HCT116 (cell line): ENCODE measurements around the gene TOMM70. TPM values are rescaled to one million over a fixed set of nuclear protein-coding genes. Genes with fewer than 3 reads are reported as not detected.

Experiments used
- ATAC-seq: fragments of 200-7000 bp; cut with Tn5 transposase; 2 replicates; pipeline ENCODE4 v1.9.1; 2020; ENCODE audit warnings: mild to moderate bottlenecking, moderate library complexity
- BruUV-seq: library from RNA; stranded (reverse); fragments of 400-500 nt; replicated peaks from 2 replicates; lab custom pipeline; 2021; lab: Mats Ljungman, UMichigan
- CTCF ChIA-PET: fragments of 300-600 bp; sonication (Branson Sonifier 250); formaldehyde crosslinking; loops from one replicate; lab custom pipeline; 2021; ENCODE audit warnings: antibody characterized with exemption; lab: Charles Lee
- POLR2A ChIA-PET: fragments of 300-600, 350-600 bp; sonication (Branson Sonifier 250); formaldehyde crosslinking; loops from one replicate; lab custom pipeline; 2021; ENCODE audit warnings: antibody characterized with exemption; lab: Charles Lee
- RAD21 ChIA-PET, 2 experiments: fragments of 300-600 bp; sonication (Branson Sonifier 250); formaldehyde crosslinking; loops; one replicate each; lab custom pipeline; 2023; ENCODE audit warnings: low total read pairs in 2 of 2; ENCODE audit not compliant: uncharacterized antibody in 2 of 2, unreplicated experiment in 2 of 2, low non-redundant PET in 1 of 2; lab: Charles Lee
- DNase-seq: peaks from one replicate; pipeline ENCODE4 v3.0.0-alpha.2; 2010; ENCODE audit warnings: low read depth, low spot score
- H2AFZ ChIP-seq: fragments of 200-600 bp; shearing (Covaris generic), sonication (generic); 2 replicates; pipeline ENCODE4 v1.6.1; 2017; ENCODE audit warnings: low read depth, mixed run types, mixed read lengths, antibody characterized with exemption, low read length; ENCODE audit not compliant: poor library complexity, severe bottlenecking
- H3K27ac ChIP-seq: 2 replicates; pipeline ENCODE4 v1.5.1; 2012; ENCODE audit warnings: low read depth, low read length
- H3K27me3 ChIP-seq: fragments of 200-600 bp; sonication (generic); 2 replicates; pipeline ENCODE4 v1.6.1; 2016; ENCODE audit warnings: mixed run types, low read length, mixed read lengths; ENCODE audit not compliant: insufficient read depth
- H3K36me3 ChIP-seq, 2 experiments: fragments of 200-500 bp in 1 of 2; fragments of 200-600 bp in 1 of 2; sonication (Bioruptor generic) in 1 of 2; sonication (generic) in 1 of 2; 2 replicates each; pipeline versions ENCODE4 v1.5.1 to v1.6.1; 2014 to 2016; ENCODE audit warnings: low read length in 2 of 2, inconsistent platforms in 1 of 2, mixed read lengths in 1 of 2, mixed run types in 1 of 2; ENCODE audit not compliant: insufficient read depth in 2 of 2, control insufficient read depth in 1 of 2
- H3K4me1 ChIP-seq, 2 experiments: fragments of 200-600 bp in 1 of 2; sonication (generic) in 1 of 2; 2 replicates each; pipeline versions ENCODE4 v1.5.1 to v1.6.1; 2012 to 2017; ENCODE audit warnings: low read length in 2 of 2, inconsistent platforms in 1 of 2, mild to moderate bottlenecking in 1 of 2, mixed read lengths in 1 of 2, mixed run types in 1 of 2, moderate library complexity in 1 of 2; ENCODE audit not compliant: insufficient read depth in 2 of 2, control insufficient read depth in 1 of 2
- H3K4me2 ChIP-seq: fragments of 200-600 bp; sonication (generic); 2 replicates; pipeline ENCODE4 v1.6.1; 2017; ENCODE audit warnings: mixed run types, low read length, mixed read lengths
- H3K4me3 ChIP-seq, 2 experiments: fragments of 200-600 bp in 1 of 2; sonication (generic) in 1 of 2; replicated peaks in 1 of 2; 2 replicates each; pipeline ENCODE4 v1.5.1; 2011 to 2016; ENCODE audit warnings: low read length in 2 of 2, control low read depth in 1 of 2, low read depth in 1 of 2, mild to moderate bottlenecking in 1 of 2, mixed read lengths in 1 of 2, mixed run types in 1 of 2
- H3K79me2 ChIP-seq: fragments of 200-600 bp; sonication (generic); 2 replicates; pipeline ENCODE4 v1.6.1; 2017; ENCODE audit warnings: mild to moderate bottlenecking, mixed run types, low read length, moderate library complexity, mixed read lengths; ENCODE audit not compliant: insufficient read depth
- H3K9ac ChIP-seq: fragments of 200-600 bp; sonication (generic); 2 replicates; pipeline ENCODE4 v1.6.1; 2016; ENCODE audit warnings: low read length, mixed read lengths
- H3K9me2 ChIP-seq: fragments of 200-600 bp; sonication (generic), shearing (Covaris generic); 2 replicates; pipeline ENCODE4 v1.6.1; 2017; ENCODE audit warnings: mixed run types, mild to moderate bottlenecking, moderate library complexity; ENCODE audit not compliant: insufficient read depth
- H3K9me3 ChIP-seq, 2 experiments: fragments of 200-500 bp in 1 of 2; fragments of 200-600 bp in 1 of 2; sonication (Bioruptor generic) in 1 of 2; sonication (generic) in 1 of 2; 2 replicates each; pipeline ENCODE4 v1.6.1; 2014 to 2017; ENCODE audit warnings: low read length in 2 of 2, mixed read lengths in 2 of 2, inconsistent platforms in 1 of 2, low read depth in 1 of 2, mild to moderate bottlenecking in 1 of 2, mixed run types in 1 of 2, moderate library complexity in 1 of 2; ENCODE audit not compliant: control insufficient read depth in 1 of 2, insufficient read depth in 1 of 2
- H4K20me1 ChIP-seq: fragments of 200-600 bp; sonication (generic), shearing (Covaris generic); 2 replicates; pipeline ENCODE4 v1.6.1; 2017; ENCODE audit warnings: mixed run types, mild to moderate bottlenecking, moderate library complexity; ENCODE audit not compliant: insufficient read depth
- CBX3 ChIP-seq: IDR thresholded peaks from 2 replicates; pipeline ENCODE4 v1.6.1; 2012; ENCODE audit warnings: low read depth
- EGR1 ChIP-seq: IDR thresholded peaks from 2 replicates; pipeline ENCODE4 v1.6.1; 2012; ENCODE audit warnings: low read depth
- EZH2 ChIP-seq: fragments of 200-600 bp; sonication (generic); IDR thresholded peaks from 2 replicates; pipeline ENCODE4 v1.6.1; 2017; ENCODE audit warnings: antibody characterized with exemption, mixed run types
- SIN3A ChIP-seq: IDR thresholded peaks from 2 replicates; pipeline ENCODE4 v1.6.1; 2012; ENCODE audit warnings: low read depth
- SRF ChIP-seq: IDR thresholded peaks from 2 replicates; pipeline ENCODE4 v1.6.1; 2012; ENCODE audit warnings: low read depth
- YY1 ChIP-seq: IDR thresholded peaks from 2 replicates; pipeline ENCODE4 v1.6.1; 2011; ENCODE audit warnings: low read length, low read depth, moderate library complexity, mild to moderate bottlenecking; ENCODE audit not compliant: insufficient replicate concordance; ENCODE audit errors: extremely low read depth
- intact Hi-C: fragments of 100-400 bp; cut with micrococcal nuclease; formaldehyde crosslinking; loops from 2 replicates; pipeline ENCODE4 v1.10.0; 2022
- total RNA-seq: library from RNA; stranded (reverse); gene quantifications from one replicate; pipeline ENCODE4 v1.2.1, GENCODE V29; 2021; ENCODE audit not compliant: unreplicated experiment
- TF ChIP-seq, protein P1 (sequence below): IDR thresholded peaks from 2 replicates; pipeline ENCODE4 v1.6.1; 2012; ENCODE audit warnings: low read depth

The TOMM70 gene
- total RNA-seq, 1 experiment from 2014 or later: 54.9 TPM

GRCh38 chr3:100340527-100340926 lies 60.4 kb downstream of the TOMM70 start:
- ATAC-seq (no peak), DNase-seq (no peak)
- Histone ChIP-seq H3K79me2 (peaks cover 5% of the 10 kb centered on the region), H3K9me3 (no peaks in the 10 kb centered on the region), H3K4me1 (peaks cover 2 to 6% of the 10 kb centered on the region in 2 experiments), H4K20me1 (no peaks in the 10 kb centered on the region), H2AFZ (no peak overlapping the region), H3K4me3 (no peak overlapping the region), H3K4me2 (no peak overlapping the region), H3K36me3 (peaks cover 4 to 6% of the 10 kb centered on the region in 2 experiments; a peak in 2 of 4 replicates)
- POLR2A ChIA-PET: no interaction called here
- no peak for TF ChIP-seq SIN3A
- TF ChIP-seq CBX3: no peak
- TF ChIP-seq SRF: no peak
- TF ChIP-seq EGR1: no peak
- no peak for TF ChIP-seq EZH2
- TF ChIP-seq, all 23 proteins: peak for 0
- Histone ChIP-seq H3K27ac (no peak overlapping the region), H3K9ac (no peak overlapping the region), H3K9me2 (no peaks in the 10 kb centered on the region), H3K27me3 (no peaks in the 10 kb centered on the region)
- intact Hi-C loops: no loop called here
- RAD21 ChIA-PET: interaction anchor here in 1 of 2 experiments (0.6 kb wide), 1 partner anchor 509 kb away, joined by 3 read pairs; no protein-coding TSS in a partner anchor
- CTCF ChIA-PET: no interaction called here
- no TSS peak for BruUV-seq

- intact Hi-C loops: loop anchor here (10.0 kb wide), 1 partner anchor 65 kb away; no protein-coding TSS in a partner anchor
- peaks cover 4 to 11% of the 10 kb centered on the region in 2 experiments for H3K4me1 ChIP-seq
- peaks cover 11% of the 10 kb centered on the region for H3K79me2 ChIP-seq
- no peak for TF ChIP-seq EGR1
- TF ChIP-seq, protein P1, sequence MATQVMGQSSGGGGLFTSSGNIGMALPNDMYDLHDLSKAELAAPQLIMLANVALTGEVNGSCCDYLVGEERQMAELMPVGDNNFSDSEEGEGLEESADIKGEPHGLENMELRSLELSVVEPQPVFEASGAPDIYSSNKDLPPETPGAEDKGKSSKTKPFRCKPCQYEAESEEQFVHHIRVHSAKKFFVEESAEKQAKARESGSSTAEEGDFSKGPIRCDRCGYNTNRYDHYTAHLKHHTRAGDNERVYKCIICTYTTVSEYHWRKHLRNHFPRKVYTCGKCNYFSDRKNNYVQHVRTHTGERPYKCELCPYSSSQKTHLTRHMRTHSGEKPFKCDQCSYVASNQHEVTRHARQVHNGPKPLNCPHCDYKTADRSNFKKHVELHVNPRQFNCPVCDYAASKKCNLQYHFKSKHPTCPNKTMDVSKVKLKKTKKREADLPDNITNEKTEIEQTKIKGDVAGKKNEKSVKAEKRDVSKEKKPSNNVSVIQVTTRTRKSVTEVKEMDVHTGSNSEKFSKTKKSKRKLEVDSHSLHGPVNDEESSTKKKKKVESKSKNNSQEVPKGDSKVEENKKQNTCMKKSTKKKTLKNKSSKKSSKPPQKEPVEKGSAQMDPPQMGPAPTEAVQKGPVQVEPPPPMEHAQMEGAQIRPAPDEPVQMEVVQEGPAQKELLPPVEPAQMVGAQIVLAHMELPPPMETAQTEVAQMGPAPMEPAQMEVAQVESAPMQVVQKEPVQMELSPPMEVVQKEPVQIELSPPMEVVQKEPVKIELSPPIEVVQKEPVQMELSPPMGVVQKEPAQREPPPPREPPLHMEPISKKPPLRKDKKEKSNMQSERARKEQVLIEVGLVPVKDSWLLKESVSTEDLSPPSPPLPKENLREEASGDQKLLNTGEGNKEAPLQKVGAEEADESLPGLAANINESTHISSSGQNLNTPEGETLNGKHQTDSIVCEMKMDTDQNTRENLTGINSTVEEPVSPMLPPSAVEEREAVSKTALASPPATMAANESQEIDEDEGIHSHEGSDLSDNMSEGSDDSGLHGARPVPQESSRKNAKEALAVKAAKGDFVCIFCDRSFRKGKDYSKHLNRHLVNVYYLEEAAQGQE: no peak
- TF ChIP-seq YY1: no peak
- no peaks in the 10 kb centered on the region for H3K9me2 ChIP-seq
- no peaks in the 10 kb centered on the region for H3K27me3 ChIP-seq
- H2AFZ ChIP-seq: no peak overlapping the region
- H3K4me3 ChIP-seq: no peak overlapping the region
- ChIA-PET CTCF (no interaction called here), RAD21 (no interaction called here), POLR2A (no interaction called here)
- H4K20me1 ChIP-seq: no peaks in the 10 kb centered on the region
- no peak overlapping the region for H3K4me2 ChIP-seq
- no peak overlapping the region for H3K27ac ChIP-seq
- BruUV-seq: no TSS peak
- ATAC-seq: no peak
- peaks cover 4 to 5% of the 10 kb centered on the region in 2 experiments; a peak in 2 of 4 replicates for H3K36me3 ChIP-seq
- no peaks in the 10 kb centered on the region for H3K9me3 ChIP-seq
- H3K9ac ChIP-seq: no peak overlapping the region
- no peak for DNase-seq
Observed at GRCh38 chr3:100339786-100340185, 61.1 kb downstream of the TOMM70 start.
